ENCODE measurements around the gene BBS1.
A peak's percentile ranks its signal among the peaks of the same experiment; 100 is the strongest.
"Not testable (repeated sequence)": the region's sequence is repeated elsewhere in the genome, so short reads cannot be mapped to it uniquely, and the experiment has no call there.

The BBS1 gene

GRCh38 chr11:66570079-66570849, 59.8 kb downstream of the BBS1 start:
- no peak for DNase-seq (ENCODE audit: low read depth in 1 of 2, low spot score in 1 of 2)

GRCh38 chr11:66570850-66571180, 60.4 kb downstream of the BBS1 start:
- no peak for DNase-seq (ENCODE audit: low read depth in 1 of 2, low spot score in 1 of 2)

DNA sequence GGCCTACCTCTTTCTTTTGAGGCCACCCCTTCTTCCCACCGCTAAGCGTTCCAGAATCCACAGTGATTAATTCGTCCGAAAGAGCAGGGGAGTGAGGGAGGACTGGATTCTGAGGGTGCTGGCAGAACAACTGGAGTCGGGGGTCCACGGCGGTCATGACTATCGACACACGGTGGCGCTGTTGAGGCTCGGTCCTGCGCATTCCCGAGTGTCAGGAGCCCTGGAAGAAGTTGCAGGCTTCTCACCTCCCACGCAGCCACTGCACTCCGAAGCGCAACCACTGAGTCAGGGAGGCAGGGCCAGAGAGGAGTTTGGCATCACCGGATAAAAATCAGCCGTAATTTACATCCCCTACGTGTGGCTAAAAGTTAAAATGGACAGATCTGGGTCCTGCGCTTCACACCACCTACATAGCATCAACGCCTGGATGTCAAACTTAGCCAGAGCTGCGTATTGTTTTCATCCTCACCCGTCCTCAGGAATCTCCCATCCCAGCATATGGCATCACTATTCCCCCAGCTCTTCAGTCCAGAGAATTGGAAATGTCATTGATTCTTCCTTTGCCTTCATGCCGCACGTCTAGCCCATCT, 68.7 kb downstream of the BBS1 start:
- peak; percentile 59 to 65 for DNase-seq (ENCODE audit: low read depth in 1 of 2, low spot score in 1 of 2)

DNA sequence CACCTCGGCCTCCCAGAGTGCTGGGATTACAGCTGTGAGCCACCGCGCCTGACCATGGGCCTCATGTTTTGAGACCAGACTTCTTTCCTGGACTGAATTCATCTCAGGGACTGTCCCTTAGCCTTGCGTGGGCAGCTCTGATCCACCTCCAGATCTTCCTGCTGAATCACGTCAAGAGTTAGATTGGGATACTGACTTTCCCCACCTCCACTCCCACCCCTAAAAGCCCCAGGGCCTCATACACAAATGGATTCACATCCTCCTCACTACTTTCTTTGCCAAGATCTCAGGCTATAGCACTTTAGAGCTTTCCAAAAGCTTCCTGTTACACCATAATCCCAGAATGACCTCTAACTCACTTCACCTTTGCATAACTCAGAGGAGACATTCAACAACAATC, 70.4 kb downstream of the BBS1 start:
- DNase-seq (ENCODE audit: low read depth in 1 of 2, low spot score in 1 of 2), result no peak

DNA sequence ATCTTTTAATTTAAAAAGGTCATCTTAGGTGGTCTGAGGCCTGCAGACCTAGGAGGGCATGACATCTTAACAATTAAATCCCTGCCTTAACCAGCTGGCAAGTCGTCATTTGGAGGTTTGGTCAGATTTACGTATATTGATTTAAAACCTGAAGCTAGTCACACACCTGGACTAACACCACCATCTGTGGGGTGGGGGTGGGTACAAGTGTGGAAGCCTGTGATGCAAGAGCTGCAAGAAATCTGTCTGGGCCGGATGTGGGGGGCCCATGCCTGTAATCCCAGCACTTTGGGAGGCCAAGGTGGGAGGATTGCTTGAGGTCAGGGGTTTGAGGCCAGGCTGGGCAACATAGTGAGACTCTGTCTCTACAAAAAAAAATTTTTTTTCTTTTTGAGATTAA, 70.8 kb downstream of the BBS1 start:
- no peak for DNase-seq (ENCODE audit: low read depth in 1 of 2, low spot score in 1 of 2)

GRCh38 chr11:66582565-66583147, 72.2 kb downstream of the BBS1 start:
- not testable (repeated sequence) for DNase-seq (ENCODE audit: low read depth in 1 of 2, low spot score in 1 of 2)
